ENCODE results near the gene ARHGAP22.

ARHGAP22 gene

GRCh38 chr10:48526846-48527505, 77.9 kb downstream of the ARHGAP22 start:
- DNase-seq = no peak

- DNase-seq = peak; percentile 83
Observed at GRCh38 chr10:48526011-48526821, 78.7 kb downstream of the ARHGAP22 start.

DNA sequence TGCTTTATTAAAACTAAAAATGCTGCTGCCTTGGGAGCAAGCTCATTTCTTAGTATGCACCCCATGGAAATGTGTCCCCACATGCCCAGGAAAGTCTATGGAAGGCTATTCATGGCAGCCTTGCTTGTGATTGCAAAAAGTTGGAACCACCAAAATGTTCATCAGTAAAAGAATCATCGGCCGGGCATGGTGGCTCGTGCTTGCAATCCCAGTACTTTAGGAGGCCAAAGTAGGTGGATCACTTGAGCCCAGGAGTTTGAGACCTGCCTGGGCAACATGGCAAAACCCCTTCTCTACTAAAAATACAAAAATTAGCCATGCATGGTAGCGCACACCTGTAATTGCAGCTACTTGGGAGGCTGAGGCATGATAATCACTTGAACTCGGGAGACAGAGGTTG, 79.8 kb downstream of the ARHGAP22 start:
- no peak for DNase-seq

GRCh38 chr10:48523820-48524758, 80.8 kb downstream of the ARHGAP22 start:
- no peak for DNase-seq

- DNase-seq = peak; percentile 87
Observed at GRCh38 chr10:48523212-48523819, 81.6 kb downstream of the ARHGAP22 start.

DNA sequence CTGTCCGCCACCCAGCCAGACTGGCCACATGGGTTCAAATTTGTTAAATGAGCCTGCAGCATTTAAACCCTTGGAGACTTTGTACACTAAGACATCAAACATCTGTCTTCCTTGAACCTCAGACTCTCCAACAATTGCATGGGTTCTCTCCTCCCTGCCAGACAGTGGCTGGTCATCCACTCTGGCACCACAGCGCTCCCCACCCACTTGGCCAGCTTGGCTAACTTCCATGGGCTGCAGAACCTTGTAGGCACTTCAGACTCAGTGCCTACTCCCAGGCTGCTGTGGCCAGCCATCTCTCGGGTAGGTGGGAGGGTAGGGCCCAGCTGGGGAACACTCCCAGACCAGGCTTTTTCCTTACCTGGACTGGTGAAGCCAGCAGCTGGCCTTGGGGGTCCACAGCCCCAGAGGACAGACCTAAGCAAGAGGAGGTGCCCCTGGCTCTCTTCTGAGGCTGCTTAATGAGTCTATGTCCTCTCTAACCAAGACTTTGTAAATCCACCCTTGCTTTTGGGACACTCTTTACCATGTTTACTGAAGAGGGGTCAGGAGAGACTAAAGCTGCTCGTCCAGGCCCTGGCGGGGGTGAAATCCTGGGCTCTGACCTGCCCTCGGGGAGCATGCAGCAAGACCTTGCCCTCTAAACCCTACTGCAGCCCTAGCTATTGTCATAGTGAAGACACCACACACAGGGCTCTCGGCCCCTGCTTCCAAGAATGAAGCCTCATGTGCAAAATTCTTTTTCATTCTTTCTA, 82.7 kb downstream of the ARHGAP22 start:
- DNase-seq = no peak

DNA sequence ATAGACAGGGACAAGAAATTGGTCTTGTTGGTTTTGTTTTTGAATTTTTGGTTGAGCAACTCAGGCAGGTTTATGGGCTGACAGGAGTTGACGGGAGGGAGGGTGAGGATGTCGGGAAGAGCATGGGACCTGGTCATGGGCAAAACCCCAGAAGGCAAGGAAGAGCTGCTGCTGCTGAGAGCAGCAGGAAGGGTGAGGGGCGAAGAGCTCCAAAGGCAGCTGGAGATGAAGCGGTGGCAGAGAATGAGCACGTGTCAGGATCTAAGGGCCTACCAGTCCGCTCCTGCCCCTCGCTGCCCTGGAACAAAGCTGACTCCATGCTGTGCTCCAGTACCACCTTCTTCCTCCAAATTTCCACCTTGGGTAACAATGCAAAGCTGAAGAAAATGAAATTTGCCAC, 84.3 kb downstream of the ARHGAP22 start:
- DNase-seq = no peak

DNA sequence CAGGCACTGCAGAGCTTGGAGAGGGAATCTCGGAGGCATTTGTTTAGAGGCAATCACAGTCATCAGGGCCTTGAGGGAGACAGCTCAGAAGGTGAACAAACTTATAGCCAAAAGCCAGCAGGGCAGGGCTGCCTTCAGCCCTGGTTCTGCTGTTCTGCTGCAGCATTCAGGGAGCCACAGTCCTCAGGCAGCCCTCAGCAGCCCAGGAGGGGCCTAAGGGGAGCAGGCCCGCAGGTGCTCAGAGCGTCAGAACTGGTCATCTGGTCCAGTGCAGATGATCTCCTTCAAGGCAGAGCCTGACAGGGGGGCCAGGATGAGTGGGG, 84.7 kb downstream of the ARHGAP22 start:
- no peak for DNase-seq

DNA sequence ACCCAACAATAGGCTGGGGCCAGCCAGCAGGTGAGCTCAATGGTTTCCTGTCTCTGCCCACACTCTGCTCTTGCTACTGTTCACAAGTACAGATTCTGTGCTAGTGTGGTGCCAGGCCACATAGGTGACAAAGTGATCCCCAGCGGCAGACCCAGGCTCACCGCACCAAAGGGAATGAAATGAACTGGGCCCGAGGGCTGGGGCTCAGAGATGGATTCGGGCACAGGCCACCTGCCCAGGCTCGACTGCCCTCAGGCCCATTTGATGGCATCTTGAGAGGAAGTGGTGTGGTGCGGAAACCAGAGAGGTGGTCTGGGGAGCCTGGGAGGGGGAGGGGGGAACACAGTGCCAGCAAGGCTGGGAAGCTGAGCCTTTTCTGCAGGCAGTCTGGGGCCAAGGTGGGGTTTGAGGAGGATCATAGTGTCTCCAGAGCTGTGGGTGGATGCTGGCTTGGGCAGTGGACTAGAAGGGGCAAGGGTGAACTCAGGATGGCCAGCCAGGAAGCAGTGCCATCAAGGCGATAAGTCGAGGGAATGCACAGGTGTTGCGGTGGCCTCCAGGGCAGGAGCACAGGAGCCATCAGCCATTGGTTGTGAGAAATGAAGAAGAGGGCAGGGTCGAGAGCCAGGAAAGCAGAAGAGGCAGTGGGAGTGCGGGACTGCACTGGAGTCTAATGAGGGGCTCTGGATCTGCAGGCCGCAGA, 85.2 kb downstream of the ARHGAP22 start:
- DNase-seq = no peak

DNA sequence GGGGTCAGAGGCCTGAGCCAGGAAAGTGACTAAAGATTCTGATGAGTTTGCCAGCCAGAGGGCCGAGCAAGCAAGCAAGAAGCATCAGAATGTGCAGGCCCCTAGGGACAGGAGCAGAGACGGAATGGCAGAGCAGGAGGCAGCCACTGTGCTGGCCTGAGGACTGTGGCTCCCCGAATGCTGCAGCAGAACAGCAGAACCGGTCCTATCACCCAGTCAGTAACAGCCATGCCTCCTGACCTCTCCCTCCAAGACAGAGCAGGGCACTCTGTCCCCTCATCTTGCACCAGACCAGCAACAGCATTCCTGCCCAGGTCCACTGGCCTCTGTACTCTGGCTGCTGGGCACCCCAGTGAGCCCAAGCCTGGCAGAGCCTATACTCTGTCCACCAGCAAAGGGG, 85.9 kb downstream of the ARHGAP22 start:
- DNase-seq = no peak

- DNase-seq = no peak
Observed at GRCh38 chr10:48517911-48518811, 86.7 kb downstream of the ARHGAP22 start.

DNA sequence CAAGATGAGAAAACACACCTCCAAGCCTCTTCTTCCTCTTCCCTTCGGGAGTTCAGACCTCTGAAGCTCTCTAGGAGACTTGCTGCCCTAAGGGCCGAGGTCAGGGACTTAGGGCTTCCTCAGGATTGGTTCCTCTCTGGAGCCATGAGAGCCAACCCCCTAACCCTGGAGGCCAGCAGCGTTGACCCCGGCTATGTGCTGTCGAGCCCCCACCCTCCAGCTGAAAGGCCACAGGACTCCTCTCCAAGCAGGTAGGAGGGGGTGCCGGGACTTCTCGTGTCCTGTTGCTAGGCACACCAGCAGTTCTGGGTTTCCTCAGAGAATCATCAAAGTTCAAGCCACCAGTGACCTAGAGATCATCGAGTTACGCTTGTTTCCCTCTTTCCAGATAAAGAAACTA, 87.4 kb downstream of the ARHGAP22 start:
- no peak for DNase-seq

GRCh38 chr10:48516911-48517310, 88.0 kb downstream of the ARHGAP22 start:
- no peak for DNase-seq

GRCh38 chr10:48514916-48515315, 90.0 kb downstream of the ARHGAP22 start:
- no peak for DNase-seq

- no peak for DNase-seq
Observed at GRCh38 chr10:48514255-48514654, 90.6 kb downstream of the ARHGAP22 start.

DNA sequence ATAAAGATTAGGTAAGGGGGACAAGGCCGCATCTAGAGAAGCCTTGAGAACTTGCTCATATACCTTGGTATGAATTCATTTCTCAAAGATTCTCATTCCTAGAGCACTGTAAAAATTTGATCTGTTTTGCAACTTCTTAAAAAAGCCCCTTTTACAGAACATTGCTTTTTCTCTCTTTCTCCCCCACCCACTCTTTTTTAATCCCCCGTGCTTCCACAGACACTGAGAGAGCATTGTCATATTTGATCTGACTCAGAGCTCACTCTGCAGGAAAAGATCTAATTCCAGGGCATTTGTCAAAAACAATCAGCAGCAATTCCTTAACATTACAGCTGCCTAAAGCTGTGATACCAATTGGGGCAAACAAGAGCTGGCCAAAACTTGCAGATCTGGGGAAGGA, 92.0 kb downstream of the ARHGAP22 start:
- DNase-seq = no peak

DNA sequence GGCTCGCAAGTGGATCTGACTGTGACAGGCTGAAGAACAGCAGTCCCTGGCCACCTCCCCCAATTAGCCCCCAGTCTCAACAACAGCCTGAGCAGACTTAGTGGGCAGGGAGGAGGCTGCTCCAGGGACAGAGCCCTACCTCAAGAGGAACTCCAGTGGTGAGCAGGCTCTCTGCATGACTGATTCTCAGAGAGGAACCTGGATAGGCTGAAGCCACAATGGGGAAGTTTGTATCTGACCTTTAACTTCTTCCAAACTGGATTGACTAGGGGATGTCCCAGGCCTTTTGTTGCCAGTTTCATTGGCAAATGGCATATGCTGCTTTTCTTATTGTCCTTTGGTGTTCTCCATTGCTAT, 93.0 kb downstream of the ARHGAP22 start:
- no peak for DNase-seq

- DNase-seq = no peak
Observed at GRCh38 chr10:48511066-48511874, 93.6 kb downstream of the ARHGAP22 start.

DNA sequence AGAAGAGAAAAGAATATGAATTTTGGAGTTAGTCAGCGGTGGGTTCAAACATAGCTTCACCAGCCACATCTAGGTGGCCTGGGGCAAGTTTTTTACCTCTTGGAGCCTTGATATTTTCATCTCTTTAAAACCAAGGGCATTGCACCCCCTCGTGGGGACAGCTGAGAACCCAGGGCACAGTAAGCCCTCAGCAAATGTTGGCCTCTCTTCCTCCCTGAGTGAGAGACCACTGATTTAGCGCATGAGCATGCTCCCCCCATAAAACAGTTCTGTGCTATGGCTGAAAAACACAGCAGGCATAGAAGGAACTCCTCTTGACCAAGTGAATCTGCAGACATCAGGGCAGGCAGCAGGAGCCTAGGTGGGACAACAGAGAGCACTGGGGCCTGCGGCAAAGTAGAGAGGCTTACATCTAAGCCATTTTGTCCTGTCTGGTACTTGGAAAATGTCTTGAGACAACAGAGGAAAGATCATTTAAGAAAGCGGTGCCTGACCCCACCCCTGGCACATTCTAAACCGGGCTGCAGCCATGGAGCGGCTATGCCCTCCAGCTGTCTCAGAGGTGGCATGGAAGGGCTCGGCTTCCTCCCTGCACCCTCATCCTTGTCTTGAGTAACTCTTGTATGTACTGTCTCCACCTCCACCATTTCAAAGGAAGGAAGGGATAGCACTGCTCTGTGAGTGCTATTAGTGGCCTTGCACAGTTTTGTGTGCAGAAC, 94.7 kb downstream of the ARHGAP22 start:
- no peak for DNase-seq
